ENCODE results near the gene FIZ1.

Gene FIZ1

DNA sequence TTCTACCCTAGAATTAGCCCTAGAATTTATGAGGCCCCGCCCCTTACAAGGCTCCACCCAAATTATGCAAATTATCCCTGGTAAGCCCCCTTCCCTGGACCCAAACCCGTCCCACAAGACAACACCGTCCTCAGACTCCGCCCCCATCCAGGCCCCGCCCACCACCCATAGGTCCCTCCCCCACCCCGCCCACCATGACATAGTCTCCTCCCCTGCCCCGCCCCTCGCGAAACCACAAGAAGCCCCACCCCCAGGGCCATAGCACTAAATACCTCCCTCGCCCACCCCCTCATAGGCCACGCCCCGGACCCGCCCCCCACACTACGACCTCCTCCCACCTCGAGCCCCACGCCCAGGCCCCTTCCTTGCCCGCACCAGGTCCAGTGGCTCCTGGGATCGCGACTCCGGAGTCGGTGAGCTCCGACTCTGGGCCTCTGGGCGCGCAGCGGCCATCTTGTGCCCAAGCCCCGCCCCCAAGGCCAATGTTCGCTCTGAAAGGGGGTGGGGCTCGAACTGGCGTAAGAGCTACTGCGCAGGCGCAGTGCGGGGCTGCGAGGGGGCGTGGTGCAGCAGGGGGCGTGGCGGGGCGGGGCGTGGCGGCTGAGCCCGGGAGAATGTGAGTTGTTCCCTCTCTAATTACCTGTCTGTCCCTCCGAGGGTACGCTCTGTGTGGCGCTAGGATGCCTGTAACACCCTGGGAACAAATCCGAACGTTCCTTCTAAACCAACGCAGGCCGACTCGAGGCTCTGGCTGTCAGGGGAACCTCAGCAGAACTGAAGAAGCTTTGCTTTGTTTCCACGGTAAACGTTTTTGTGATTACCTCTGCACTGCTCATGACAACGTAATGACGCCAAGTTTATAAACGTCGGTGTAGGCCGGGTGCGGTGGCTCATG, 25.0 kb upstream of the FIZ1 start, which contains the start of gene ZNF784:
ZNF784 (minus strand) TSS at position 458 of the 895 bp plus-strand sequence; CDS start at position 453, 5 bp downstream.
- peak; percentile 86 for DNase-seq (ENCODE audit: low read depth)
- peak within 1 kb of the TSS; percentile 72 for H3K4me3 ChIP-seq (ENCODE audit: control insufficient read depth, low read depth, low read length)
- TF ChIP-seq, protein P1, sequence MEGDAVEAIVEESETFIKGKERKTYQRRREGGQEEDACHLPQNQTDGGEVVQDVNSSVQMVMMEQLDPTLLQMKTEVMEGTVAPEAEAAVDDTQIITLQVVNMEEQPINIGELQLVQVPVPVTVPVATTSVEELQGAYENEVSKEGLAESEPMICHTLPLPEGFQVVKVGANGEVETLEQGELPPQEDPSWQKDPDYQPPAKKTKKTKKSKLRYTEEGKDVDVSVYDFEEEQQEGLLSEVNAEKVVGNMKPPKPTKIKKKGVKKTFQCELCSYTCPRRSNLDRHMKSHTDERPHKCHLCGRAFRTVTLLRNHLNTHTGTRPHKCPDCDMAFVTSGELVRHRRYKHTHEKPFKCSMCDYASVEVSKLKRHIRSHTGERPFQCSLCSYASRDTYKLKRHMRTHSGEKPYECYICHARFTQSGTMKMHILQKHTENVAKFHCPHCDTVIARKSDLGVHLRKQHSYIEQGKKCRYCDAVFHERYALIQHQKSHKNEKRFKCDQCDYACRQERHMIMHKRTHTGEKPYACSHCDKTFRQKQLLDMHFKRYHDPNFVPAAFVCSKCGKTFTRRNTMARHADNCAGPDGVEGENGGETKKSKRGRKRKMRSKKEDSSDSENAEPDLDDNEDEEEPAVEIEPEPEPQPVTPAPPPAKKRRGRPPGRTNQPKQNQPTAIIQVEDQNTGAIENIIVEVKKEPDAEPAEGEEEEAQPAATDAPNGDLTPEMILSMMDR (conservative IDR thresholded peaks at IDR 0.05; ENCODE audit: control insufficient read depth, insufficient read depth, low read depth, low read length): no peak

DNA sequence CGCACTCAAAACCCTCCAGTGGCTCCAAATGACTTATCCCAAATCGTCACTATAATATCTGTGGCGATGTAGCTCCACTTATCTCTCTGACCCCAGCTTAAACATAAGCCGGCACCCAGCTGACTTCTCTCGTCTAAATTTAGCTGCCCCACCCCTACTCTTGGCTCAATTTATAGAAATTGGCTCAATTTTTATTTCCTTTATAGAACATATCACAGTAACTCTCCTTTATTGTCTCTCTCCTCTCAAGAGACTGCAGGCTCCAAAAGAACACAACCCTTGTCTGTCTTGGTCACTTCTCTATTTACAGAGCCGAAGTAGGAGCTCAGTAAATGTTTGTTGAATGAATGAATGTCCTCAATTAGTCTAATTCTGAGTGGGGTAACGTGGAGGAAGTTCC, 24.2 kb upstream of the FIZ1 start:
- no peak overlapping the region for H3K4me3 ChIP-seq (ENCODE audit: control insufficient read depth, low read depth, low read length)
- TF ChIP-seq, protein P1 (conservative IDR thresholded peaks at IDR 0.05; ENCODE audit: control insufficient read depth, insufficient read depth, low read depth, low read length): no peak
- no peak for DNase-seq (ENCODE audit: low read depth)

DNA sequence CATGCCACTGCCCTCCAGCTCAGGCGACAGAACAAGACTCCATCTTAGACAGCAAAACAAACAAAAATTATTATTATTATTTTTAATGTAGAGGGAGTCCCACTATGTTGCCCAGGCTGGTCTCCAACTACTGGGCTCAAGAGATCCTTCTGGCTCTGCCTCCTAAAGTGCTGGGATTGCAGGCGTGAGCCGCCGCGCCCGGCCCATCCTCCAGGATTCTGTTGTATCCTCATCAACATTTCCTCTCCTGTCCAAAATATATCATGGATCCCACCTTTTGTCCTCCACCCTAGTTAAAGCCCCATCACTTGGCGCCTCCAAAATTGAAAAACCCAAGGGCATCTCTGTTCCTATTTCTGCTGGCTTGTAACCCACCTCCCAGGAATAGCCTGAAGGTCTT, 23.8 kb upstream of the FIZ1 start:
- DNase-seq (ENCODE audit: low read depth): no peak
- TF ChIP-seq, protein P1 (conservative IDR thresholded peaks at IDR 0.05; ENCODE audit: control insufficient read depth, insufficient read depth, low read depth, low read length): no peak
- no peak overlapping the region for H3K4me3 ChIP-seq (ENCODE audit: control insufficient read depth, low read depth, low read length)

DNA sequence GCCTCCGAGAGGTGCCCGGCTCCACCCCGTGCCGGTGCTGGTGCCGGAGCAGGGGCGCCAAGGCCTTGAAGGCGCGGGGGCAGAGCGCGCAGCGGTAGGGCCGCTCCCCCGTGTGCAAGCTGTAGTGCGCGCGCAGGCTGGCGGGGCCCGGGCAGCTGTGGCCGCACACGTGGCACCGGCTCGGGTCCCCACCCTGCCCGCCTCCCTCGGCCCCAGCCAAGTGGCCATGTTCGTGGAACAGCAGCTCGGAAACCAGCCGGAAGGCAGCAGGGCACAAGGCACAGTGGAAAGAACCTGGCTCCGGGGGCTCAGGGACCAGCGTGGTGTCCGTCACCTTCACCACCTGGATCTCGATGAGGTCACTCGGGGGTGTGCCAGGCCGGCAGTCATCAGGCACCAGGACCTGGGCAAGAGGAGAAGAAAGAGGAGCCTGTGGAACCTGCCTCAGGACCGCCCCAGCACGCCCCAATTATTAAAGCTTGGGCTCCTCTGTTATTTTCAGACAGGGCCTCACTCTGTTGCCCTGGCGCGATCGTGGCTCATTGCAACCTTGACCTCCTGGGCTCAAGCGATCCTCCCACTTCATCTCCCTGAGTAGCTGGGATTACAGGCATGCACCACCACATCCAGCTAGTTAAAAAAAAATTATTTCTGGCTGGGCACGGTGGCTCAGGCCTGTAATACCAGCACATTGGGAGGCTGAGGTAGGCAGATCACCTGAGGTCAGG, 23.1 kb upstream of the FIZ1 start:
- no peak overlapping the region for H3K4me3 ChIP-seq (ENCODE audit: control insufficient read depth, low read depth, low read length)
- TF ChIP-seq, protein P1 (conservative IDR thresholded peaks at IDR 0.05; ENCODE audit: control insufficient read depth, insufficient read depth, low read depth, low read length): no peak
- DNase-seq (ENCODE audit: low read depth): no peak

DNA sequence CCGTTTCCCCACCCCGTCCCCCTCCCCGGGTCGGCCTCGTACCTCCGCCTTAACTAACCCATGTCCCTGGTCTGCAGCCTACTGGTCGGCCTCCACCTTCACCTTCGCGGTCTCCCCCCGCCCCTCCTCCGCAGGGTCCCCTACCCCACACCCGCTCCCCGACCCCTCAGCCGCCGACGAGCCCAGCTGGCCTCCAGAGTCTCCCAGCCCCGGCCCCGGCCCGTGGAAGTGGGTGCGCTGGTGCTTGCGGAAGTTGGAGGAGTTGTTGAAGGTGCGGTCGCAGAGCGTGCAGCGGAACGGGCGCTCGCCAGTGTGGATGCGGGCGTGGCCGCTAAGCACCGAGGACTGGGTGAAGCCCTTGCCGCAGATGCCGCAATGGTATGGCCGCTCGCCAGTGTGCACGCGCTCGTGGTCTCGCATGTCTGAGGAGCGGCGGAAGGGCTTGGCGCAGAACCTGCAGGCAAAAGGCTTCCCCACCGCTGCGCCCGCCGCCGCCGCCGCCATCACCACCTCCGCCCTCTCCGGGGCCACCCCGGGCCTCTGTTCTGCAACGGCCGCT, 22.4 kb upstream of the FIZ1 start:
- no peak overlapping the region for H3K4me3 ChIP-seq (ENCODE audit: control insufficient read depth, low read depth, low read length)
- DNase-seq (ENCODE audit: low read depth): no peak
- TF ChIP-seq, protein P1 (conservative IDR thresholded peaks at IDR 0.05; ENCODE audit: control insufficient read depth, insufficient read depth, low read depth, low read length): no peak

DNA sequence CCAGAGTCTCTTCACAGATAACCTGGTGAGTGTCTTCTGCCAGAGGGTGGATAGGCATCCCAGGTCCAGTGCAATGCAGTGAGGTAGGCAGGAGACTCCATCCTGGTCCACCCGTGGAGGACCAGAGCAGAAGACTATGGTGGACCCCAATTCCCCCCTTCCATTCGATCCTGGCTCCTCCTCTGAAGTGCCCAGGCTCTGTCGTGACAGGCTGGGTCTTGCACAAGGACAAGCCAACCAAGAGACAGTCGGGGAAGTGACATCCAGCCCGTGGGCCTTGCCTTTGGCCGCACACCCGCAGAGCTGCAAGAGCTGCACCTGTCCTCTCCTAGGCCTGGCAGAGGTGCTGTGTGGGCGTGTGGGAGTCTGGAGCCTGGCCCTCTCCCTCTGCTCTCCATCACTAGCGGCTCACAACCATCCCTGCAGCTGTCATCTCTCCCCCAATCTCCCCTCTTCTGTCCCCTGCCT, 21.9 kb upstream of the FIZ1 start:
- TF ChIP-seq, protein P1 (conservative IDR thresholded peaks at IDR 0.05; ENCODE audit: control insufficient read depth, insufficient read depth, low read depth, low read length): no peak
- no peak overlapping the region for H3K4me3 ChIP-seq (ENCODE audit: control insufficient read depth, low read depth, low read length)
- DNase-seq (ENCODE audit: low read depth): no peak
